Measurements from ENCODE around the gene TPGS1.

GRCh38 chr19:494171-495080 lies 12.9 kb upstream of the TPGS1 start:
- TF ChIP-seq CTCF (IDR thresholded peaks at IDR 0.05), result no peak
- TF ChIP-seq POLR2A (IDR thresholded peaks at IDR 0.05), result no peak

Measured in testis (tissue), 2 donors.